Adrenal gland (tissue), 5 donors: Measurements from ENCODE around the gene FST.

Source experiments
- CTCF ChIP-seq, 6 experiments: fragments of 450-650 bp in 4 of 6; fragments of 200-600 bp in 2 of 6; sonication (generic) in 1 of 6; IDR thresholded peaks; 1 replicate in 5 of 6; 2 replicates in 1 of 6; pipeline versions ENCODE4 v1.5.1 to v1.8.0; 2016 to 2021; ENCODE audit warnings: antibody characterized with exemption in 6 of 6, mild to moderate bottlenecking in 2 of 6, moderate library complexity in 1 of 6
- POLR2A ChIP-seq, 2 donors: fragments of 450-650 bp; IDR thresholded peaks; one replicate each; pipeline ENCODE4 v1.6.1; 2017; ENCODE audit warnings: antibody characterized with exemption in 2 of 2, mild to moderate bottlenecking in 2 of 2, moderate library complexity in 1 of 2
- donor health status: DM: no; HTN: no; CAD: no.

- TF ChIP-seq CTCF (IDR thresholded peaks at IDR 0.05) (no peak), POLR2A (IDR thresholded peaks at IDR 0.05) (no peak)
Measured at GRCh38 chr5:53476019-53476418, 4.4 kb upstream of the FST start.
